T-cell (primary cell): ENCODE measurements around the gene MPRIP. TPM values are rescaled to one million over a fixed set of nuclear protein-coding genes. Genes with fewer than 3 reads are reported as not detected.
"Not testable (repeated sequence)": the region's sequence is repeated elsewhere in the genome, so short reads cannot be mapped to it uniquely, and the experiment has no call there.

Experiments
- ATAC-seq, 4 experiments: fragments of 200-7000 bp in 3 of 4; fragments of 150-1000 bp in 1 of 4; cut with Tn5 transposase; replicated peaks in 1 of 4; 1 replicate in 3 of 4; 2 replicates in 1 of 4; pipeline ENCODE4 v1.10.0; 2021; ENCODE audit warnings: moderate library complexity in 3 of 4, mild to moderate bottlenecking in 2 of 4, moderate number of reproducible peaks in 1 of 4
- CTCF ChIA-PET, 2 donors: fragments of 300-600 bp; sonication (Branson Sonifier 250); formaldehyde crosslinking; loops; one replicate each; lab custom pipeline; 2022; ENCODE audit warnings: antibody characterized with exemption in 2 of 2; lab: Charles Lee
- POLR2A ChIA-PET, 2 donors: fragments of 300-600 bp; sonication (Branson Sonifier 250); formaldehyde crosslinking; loops; one replicate each; lab custom pipeline; 2022; ENCODE audit warnings: antibody characterized with exemption in 2 of 2; lab: Charles Lee
- DNase-seq, 35 experiments: peaks; one replicate each; pipeline versions ENCODE4 v3.0.0 to v3.0.0-alpha.2; 2013 to 2023
- H3K27ac ChIP-seq: one replicate; pipeline ENCODE4 v1.5.1; 2013; ENCODE audit warnings: low read length
- H3K27me3 ChIP-seq, 2 experiments: replicated peaks in 1 of 2; 1 replicate in 1 of 2; 2 replicates in 1 of 2; pipeline versions ENCODE4 v1.6.1 to v1.7.0; 2013; ENCODE audit warnings: low read length in 1 of 2, mixed read lengths in 1 of 2; ENCODE audit not compliant: control insufficient read depth in 2 of 2, insufficient read depth in 2 of 2; ENCODE audit errors: extremely low read depth in 1 of 2
- H3K36me3 ChIP-seq, 2 donors: 1 replicate in 1 of 2; 2 replicates in 1 of 2; pipeline versions ENCODE4 v1.6.1 to v1.7.0; 2013; ENCODE audit warnings: low read length in 1 of 2; ENCODE audit not compliant: control insufficient read depth in 2 of 2, insufficient read depth in 1 of 2; ENCODE audit errors: extremely low read depth in 1 of 2
- H3K4me1 ChIP-seq, 2 experiments: 1 replicate in 1 of 2; 2 replicates in 1 of 2; pipeline versions ENCODE4 v1.6.1 to v1.7.0; 2013; ENCODE audit warnings: low read length in 2 of 2, mixed read lengths in 1 of 2; ENCODE audit not compliant: insufficient read depth in 2 of 2, control insufficient read depth in 1 of 2; ENCODE audit errors: extremely low read depth in 1 of 2
- H3K4me3 ChIP-seq, 2 donors: 1 replicate in 1 of 2; 2 replicates in 1 of 2; pipeline versions ENCODE4 v1.5.1 to v1.7.0; 2013; ENCODE audit warnings: mild to moderate bottlenecking in 2 of 2, low read length in 1 of 2, moderate library complexity in 1 of 2; ENCODE audit not compliant: control insufficient read depth in 1 of 2; ENCODE audit errors: extremely low read depth in 1 of 2
- H3K9me3 ChIP-seq: 2 replicates; pipeline ENCODE4 v1.7.0; 2013
- H3K27ac Mint-ChIP-seq, 2 donors: one replicate each; pipeline ENCODE4 v1.8.0; 2020 to 2021; ENCODE audit warnings: mild to moderate bottlenecking in 2 of 2, mixed read lengths in 2 of 2
- H3K27me3 Mint-ChIP-seq, 2 donors: one replicate each; pipeline ENCODE4 v1.8.0; 2021 to 2022; ENCODE audit warnings: mixed read lengths in 2 of 2
- H3K36me3 Mint-ChIP-seq: one replicate; pipeline ENCODE4 v1.8.0; 2021; ENCODE audit warnings: mixed read lengths
- H3K4me1 Mint-ChIP-seq, 3 donors: one replicate each; pipeline ENCODE4 v1.8.0; 2020 to 2022; ENCODE audit warnings: mixed read lengths in 3 of 3, mild to moderate bottlenecking in 1 of 3
- H3K4me3 Mint-ChIP-seq, 3 donors: one replicate each; pipeline ENCODE4 v1.8.0; 2020 to 2022; ENCODE audit warnings: mild to moderate bottlenecking in 3 of 3, mixed read lengths in 3 of 3, moderate library complexity in 3 of 3
- H3K9me3 Mint-ChIP-seq, 3 donors: one replicate each; pipeline ENCODE4 v1.8.0; 2020 to 2022; ENCODE audit warnings: mixed read lengths in 3 of 3
- WGBS: methylation state at CpG from one replicate; pipeline ENCODE4 v1.1.5; 2013; ENCODE audit warnings: missing lambda C conversion rate; ENCODE audit not compliant: insufficient coverage; 5-methylcytosine and 5-hydroxymethylcytosine counted together
- total RNA-seq, 35 experiments: library from RNA in 6 of 35; stranded (reverse) in 6 of 35; fragments of 120-200 nt in 1 of 35; gene quantifications; one replicate each; pipeline versions ENCODE4 v1.2.1 to v1.2.4 and lab custom pipeline; 2013 to 2026

Gene MPRIP
- total RNA-seq, 5 donors from 2014 or later (not counting 1 experiment from before 2014, with no cell fraction given) = 189 to 266 (median 247) TPM

GRCh38 chr17:17014748-17015124 lies 27.5 kb upstream of the MPRIP start:
- ATAC-seq = not testable (repeated sequence)
- H3K4me1 Mint-ChIP-seq = peaks cover 33 to 40% (median 39%) of the 10 kb centered on the region in 3 donors

GRCh38 chr17:17015230-17015629 lies 27.0 kb upstream of the MPRIP start:
- ChIA-PET POLR2A (no interaction called here), CTCF (no interaction called here)
- Mint-ChIP-seq H3K4me1 (peaks cover 33 to 43% (median 39%) of the 10 kb centered on the region in 3 donors), H3K36me3 (no peaks in the 10 kb centered on the region), H3K27ac (peak overlapping the region; percentile 90 to 91), H3K4me3 (no peak overlapping the region), H3K9me3 (no peaks in the 10 kb centered on the region), H3K27me3 (no peaks in the 10 kb centered on the region)
- ATAC-seq (no peak), DNase-seq (no peak)
- Histone ChIP-seq H3K4me3 (no peak overlapping the region), H3K4me1 (peaks cover 2 to 35% of the 10 kb centered on the region in 2 experiments), H3K27ac (no peak overlapping the region), H3K9me3 (no peaks in the 10 kb centered on the region), H3K36me3 (no peaks in the 10 kb centered on the region), H3K27me3 (no peaks in the 10 kb centered on the region)
- WGBS = 100% methylated on average over 1 of the region's 6 CpGs

More at GRCh38 chr17:17014748-17015124, 27.5 kb upstream of the MPRIP start:
- POLR2A ChIA-PET, DNase-seq, H3K4me3 ChIP-seq, H3K9me3 Mint-ChIP-seq, H3K27ac ChIP-seq, H3K27me3 Mint-ChIP-seq, CTCF ChIA-PET, H3K4me3 Mint-ChIP-seq, H3K9me3 ChIP-seq, H3K36me3 ChIP-seq, H3K36me3 Mint-ChIP-seq, H3K27me3 ChIP-seq: not testable (repeated sequence)
- H3K27ac Mint-ChIP-seq = peak overlapping the region; percentile 39 to 90
- H3K4me1 ChIP-seq = peaks cover 2 to 35% of the 10 kb centered on the region in 2 experiments
- WGBS = no CpG with 5 or more reads among the region's 9 CpGs

GRCh38 chr17:17016199-17017197 lies 25.8 kb upstream of the MPRIP start:
- not testable (repeated sequence) for H3K27me3 ChIP-seq, H3K36me3 ChIP-seq, H3K9me3 ChIP-seq, H3K36me3 Mint-ChIP-seq, H3K4me3 ChIP-seq, H3K4me3 Mint-ChIP-seq, H3K27me3 Mint-ChIP-seq, H3K9me3 Mint-ChIP-seq
- DNase-seq (peak in 1 of 35 experiments; percentile 46), ATAC-seq (peak; percentile 49 to 70 (median 62))
- WGBS = 100% methylated on average over 4 of the region's 8 CpGs
- ChIA-PET POLR2A (interaction anchor here in 1 of 2 donors (0.6 kb wide), 3 partner anchors 10 to 101 kb away, joined by 3 to 6 read pairs (median 4); no protein-coding TSS in a partner anchor), CTCF (interaction anchor here (0.6 to 0.9 kb wide), 2 partner anchors 16 kb away, joined by 3 to 13 read pairs; no protein-coding TSS in a partner anchor)
- peak overlapping the region; percentile 90 to 91 for H3K27ac Mint-ChIP-seq
- Histone ChIP-seq H3K4me1 (peaks cover 2 to 35% of the 10 kb centered on the region in 2 experiments), H3K27ac (peak overlapping the region; percentile 52)
- peaks cover 33 to 43% (median 39%) of the 10 kb centered on the region in 3 donors for H3K4me1 Mint-ChIP-seq

- Mint-ChIP-seq H3K27me3 (no peaks in the 10 kb centered on the region), H3K9me3 (no peaks in the 10 kb centered on the region), H3K27ac (peak overlapping the region in 1 of 2 donors; percentile 90), H3K36me3 (no peaks in the 10 kb centered on the region), H3K4me1 (peaks cover 33 to 43% (median 39%) of the 10 kb centered on the region in 3 donors), H3K4me3 (no peak overlapping the region)
- Histone ChIP-seq H3K4me3 (no peak overlapping the region), H3K4me1 (peaks cover 2 to 35% of the 10 kb centered on the region in 2 experiments), H3K27ac (no peak overlapping the region), H3K27me3 (no peaks in the 10 kb centered on the region), H3K36me3 (no peaks in the 10 kb centered on the region), H3K9me3 (no peaks in the 10 kb centered on the region)
- ATAC-seq (no peak), DNase-seq (no peak)
- 86% methylated on average over 6 of the region's 8 CpGs for WGBS
- ChIA-PET POLR2A (no interaction called here), CTCF (no interaction called here)
Measured at GRCh38 chr17:17017343-17018014, 24.8 kb upstream of the MPRIP start.

GRCh38 chr17:17018021-17018441 lies 24.2 kb upstream of the MPRIP start:
- peak overlapping the region; percentile 72 to 84 for H3K27ac Mint-ChIP-seq
- Histone ChIP-seq H3K9me3 (no peaks in the 10 kb centered on the region), H3K4me3 (no peak overlapping the region), H3K36me3 (no peaks in the 10 kb centered on the region), H3K27me3 (no peaks in the 10 kb centered on the region), H3K4me1 (peaks cover 2 to 35% of the 10 kb centered on the region in 2 experiments), H3K27ac (no peak overlapping the region)
- ATAC-seq = peak in 1 of 4 experiments; percentile 40
- H3K27me3 Mint-ChIP-seq = no peaks in the 10 kb centered on the region
- H3K36me3 Mint-ChIP-seq = no peaks in the 10 kb centered on the region
- no peak for DNase-seq
- peaks cover 33 to 43% (median 39%) of the 10 kb centered on the region in 3 donors for H3K4me1 Mint-ChIP-seq
- ChIA-PET POLR2A (no interaction called here), CTCF (no interaction called here)
- H3K4me3 Mint-ChIP-seq = no peak overlapping the region
- H3K9me3 Mint-ChIP-seq = no peaks in the 10 kb centered on the region
- WGBS = 49% methylated on average over 10 of the region's 11 CpGs
